Thyroid gland (tissue), 4 donors: ENCODE measurements around the gene AMBP.

Experiments used
- POLR2A ChIP-seq, 2 donors: fragments of 450-650 bp; IDR thresholded peaks; one replicate each; pipeline ENCODE4 v1.6.1; 2017; ENCODE audit warnings: antibody characterized with exemption in 2 of 2, mild to moderate bottlenecking in 2 of 2, moderate library complexity in 1 of 2
- TF ChIP-seq, protein P1 (sequence below), 6 experiments: fragments of 200-600 bp in 3 of 6; fragments of 450-650 bp in 3 of 6; sonication (generic) in 3 of 6; IDR thresholded peaks; one replicate each; pipeline ENCODE4 v1.5.1; 2016 to 2019; ENCODE audit warnings: antibody characterized with exemption in 6 of 6, mild to moderate bottlenecking in 2 of 6, inconsistent platforms in 1 of 6, moderate library complexity in 1 of 6

DNA sequence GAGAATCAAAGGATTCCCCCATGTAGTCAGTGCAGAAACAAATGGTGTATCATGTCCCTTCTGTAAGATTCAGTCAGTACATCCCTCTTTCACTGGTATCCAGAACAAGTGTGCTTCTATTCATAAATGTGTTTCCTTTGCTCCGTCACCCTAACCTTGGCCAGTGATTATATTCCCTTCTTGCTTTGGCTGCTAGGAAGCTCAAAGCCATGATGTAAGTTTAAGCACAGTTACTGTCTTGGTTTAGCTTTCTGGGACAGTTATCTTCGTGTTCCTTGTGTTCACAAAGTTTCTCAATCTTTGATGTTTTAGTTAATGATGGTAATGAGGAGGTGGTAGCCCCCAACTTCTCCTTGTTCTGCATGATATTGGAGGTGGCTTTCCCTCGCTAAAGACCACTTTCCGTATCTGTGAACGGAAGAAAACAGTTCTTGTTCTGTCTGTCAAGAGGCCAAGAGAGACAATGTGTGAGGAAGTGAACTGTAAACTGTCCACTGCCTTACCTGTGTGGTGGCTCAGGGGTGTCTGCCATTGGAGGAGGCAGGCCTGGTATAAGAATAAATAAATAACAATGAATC is 2.2 kb upstream of the AMBP start:
- TF ChIP-seq POLR2A (IDR thresholded peaks at IDR 0.05) = no peak
- TF ChIP-seq, protein P1, sequence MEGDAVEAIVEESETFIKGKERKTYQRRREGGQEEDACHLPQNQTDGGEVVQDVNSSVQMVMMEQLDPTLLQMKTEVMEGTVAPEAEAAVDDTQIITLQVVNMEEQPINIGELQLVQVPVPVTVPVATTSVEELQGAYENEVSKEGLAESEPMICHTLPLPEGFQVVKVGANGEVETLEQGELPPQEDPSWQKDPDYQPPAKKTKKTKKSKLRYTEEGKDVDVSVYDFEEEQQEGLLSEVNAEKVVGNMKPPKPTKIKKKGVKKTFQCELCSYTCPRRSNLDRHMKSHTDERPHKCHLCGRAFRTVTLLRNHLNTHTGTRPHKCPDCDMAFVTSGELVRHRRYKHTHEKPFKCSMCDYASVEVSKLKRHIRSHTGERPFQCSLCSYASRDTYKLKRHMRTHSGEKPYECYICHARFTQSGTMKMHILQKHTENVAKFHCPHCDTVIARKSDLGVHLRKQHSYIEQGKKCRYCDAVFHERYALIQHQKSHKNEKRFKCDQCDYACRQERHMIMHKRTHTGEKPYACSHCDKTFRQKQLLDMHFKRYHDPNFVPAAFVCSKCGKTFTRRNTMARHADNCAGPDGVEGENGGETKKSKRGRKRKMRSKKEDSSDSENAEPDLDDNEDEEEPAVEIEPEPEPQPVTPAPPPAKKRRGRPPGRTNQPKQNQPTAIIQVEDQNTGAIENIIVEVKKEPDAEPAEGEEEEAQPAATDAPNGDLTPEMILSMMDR (IDR thresholded peaks at IDR 0.05) = no peak
